ENCODE data around the gene LETM1.

LETM1 gene

DNA sequence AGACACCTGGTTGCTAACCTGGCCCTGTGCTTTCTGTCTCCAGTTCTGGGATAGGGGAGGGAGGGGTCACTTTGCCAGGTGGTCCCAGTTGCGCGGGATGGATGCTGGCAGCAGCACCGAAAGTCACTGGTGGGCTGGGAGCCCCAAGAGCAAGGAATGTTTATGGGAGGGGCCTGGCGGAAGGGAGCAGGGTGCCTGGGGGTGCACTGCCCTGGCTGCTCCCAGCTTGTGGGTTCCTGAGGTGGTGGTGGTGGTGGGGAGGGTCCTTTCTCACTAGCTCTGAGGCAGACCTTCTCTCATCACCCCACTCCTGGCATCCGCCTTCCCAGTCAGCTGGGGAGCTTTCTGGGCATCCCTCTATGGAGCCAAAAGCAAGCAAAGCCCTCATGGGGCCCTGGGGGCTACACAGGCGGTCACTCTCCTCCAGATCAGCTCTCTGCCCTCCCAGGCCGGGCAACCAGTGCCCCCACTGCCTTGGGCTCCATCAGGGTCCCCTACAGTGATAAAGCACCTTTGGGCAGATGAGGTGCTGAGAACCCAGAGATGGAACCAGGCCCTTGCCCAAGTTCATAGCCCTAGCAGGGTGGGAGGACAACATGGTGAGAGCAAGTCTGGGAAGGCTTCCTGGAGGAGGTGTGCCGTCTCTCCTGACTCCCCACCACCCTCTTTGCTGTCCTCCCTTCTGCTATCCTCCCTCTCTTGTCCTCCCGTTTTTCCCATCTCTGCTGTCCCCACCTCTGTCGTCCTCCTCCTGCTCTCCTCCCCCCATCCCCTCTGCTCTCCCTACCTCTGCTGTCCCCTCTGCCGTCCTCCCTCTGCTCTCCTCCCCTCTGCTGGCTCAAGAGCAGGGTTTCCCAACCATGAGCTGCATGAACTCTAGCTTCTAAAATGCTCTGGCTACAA lies 46.9 kb downstream of the LETM1 start:
- intact Hi-C loops (cut with micrococcal nuclease): no loop called here
- no peaks in the 10 kb centered on the region for H3K9me3 Mint-ChIP-seq
- no peaks in the 10 kb centered on the region for H3K27me3 Mint-ChIP-seq
- no peaks in the 10 kb centered on the region for H3K4me1 Mint-ChIP-seq (ENCODE audit: low read depth)
- H3K4me3 Mint-ChIP-seq: no peak overlapping the region
- H3K36me3 Mint-ChIP-seq (ENCODE audit: low read depth): peaks cover 26% of the 10 kb centered on the region
- no peak overlapping the region for H3K27ac Mint-ChIP-seq

- H3K4me3 Mint-ChIP-seq: no peak overlapping the region
- intact Hi-C loops (cut with micrococcal nuclease): no loop called here
- no peaks in the 10 kb centered on the region for H3K9me3 Mint-ChIP-seq
- H3K36me3 Mint-ChIP-seq (ENCODE audit: low read depth): peaks cover 19% of the 10 kb centered on the region
- no peak overlapping the region for H3K27ac Mint-ChIP-seq
- no peaks in the 10 kb centered on the region for H3K27me3 Mint-ChIP-seq
- no peaks in the 10 kb centered on the region for H3K4me1 Mint-ChIP-seq (ENCODE audit: low read depth)
These were observed 47.6 kb downstream of the LETM1 start for GRCh38 chr4:1808396-1808795.

- intact Hi-C loops (cut with micrococcal nuclease): no loop called here
- no peaks in the 10 kb centered on the region for H3K9me3 Mint-ChIP-seq
- peaks cover 8% of the 10 kb centered on the region for H3K36me3 Mint-ChIP-seq (ENCODE audit: low read depth)
- H3K27me3 Mint-ChIP-seq: no peaks in the 10 kb centered on the region
- H3K27ac Mint-ChIP-seq: no peak overlapping the region
- no peaks in the 10 kb centered on the region for H3K4me1 Mint-ChIP-seq (ENCODE audit: low read depth)
- H3K4me3 Mint-ChIP-seq: no peak overlapping the region
These were observed 48.6 kb downstream of the LETM1 start for GRCh38 chr4:1807332-1807777.

DNA sequence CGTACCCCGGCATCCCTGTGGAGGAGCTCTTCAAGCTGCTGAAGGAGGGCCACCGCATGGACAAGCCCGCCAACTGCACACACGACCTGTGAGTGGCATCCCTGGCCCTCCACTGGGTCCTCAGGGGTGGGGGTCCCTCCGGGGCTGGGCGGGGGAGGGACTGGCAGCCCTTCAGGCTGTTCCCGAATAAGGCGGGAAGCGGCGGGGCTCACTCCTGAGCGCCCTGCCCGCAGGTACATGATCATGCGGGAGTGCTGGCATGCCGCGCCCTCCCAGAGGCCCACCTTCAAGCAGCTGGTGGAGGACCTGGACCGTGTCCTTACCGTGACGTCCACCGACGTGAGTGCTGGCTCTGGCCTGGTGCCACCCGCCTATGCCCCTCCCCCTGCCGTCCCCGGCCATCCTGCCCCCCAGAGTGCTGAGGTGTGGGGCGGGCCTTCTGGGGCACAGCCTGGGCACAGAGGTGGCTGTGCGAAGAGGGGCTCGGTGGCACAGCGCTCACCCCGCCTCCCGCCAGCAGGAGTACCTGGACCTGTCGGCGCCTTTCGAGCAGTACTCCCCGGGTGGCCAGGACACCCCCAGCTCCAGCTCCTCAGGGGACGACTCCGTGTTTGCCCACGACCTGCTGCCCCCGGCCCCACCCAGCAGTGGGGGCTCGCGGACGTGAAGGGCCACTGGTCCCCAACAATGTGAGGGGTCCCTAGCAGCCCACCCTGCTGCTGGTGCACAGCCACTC lies 49.2 kb downstream of the LETM1 start:
- H3K9me3 Mint-ChIP-seq: no peaks in the 10 kb centered on the region
- no peaks in the 10 kb centered on the region for H3K27me3 Mint-ChIP-seq
- H3K4me1 Mint-ChIP-seq (ENCODE audit: low read depth): no peaks in the 10 kb centered on the region
- H3K4me3 Mint-ChIP-seq: no peak overlapping the region
- intact Hi-C loops (cut with micrococcal nuclease): no loop called here
- H3K36me3 Mint-ChIP-seq (ENCODE audit: low read depth): peaks cover 6% of the 10 kb centered on the region
- H3K27ac Mint-ChIP-seq: no peak overlapping the region

DNA sequence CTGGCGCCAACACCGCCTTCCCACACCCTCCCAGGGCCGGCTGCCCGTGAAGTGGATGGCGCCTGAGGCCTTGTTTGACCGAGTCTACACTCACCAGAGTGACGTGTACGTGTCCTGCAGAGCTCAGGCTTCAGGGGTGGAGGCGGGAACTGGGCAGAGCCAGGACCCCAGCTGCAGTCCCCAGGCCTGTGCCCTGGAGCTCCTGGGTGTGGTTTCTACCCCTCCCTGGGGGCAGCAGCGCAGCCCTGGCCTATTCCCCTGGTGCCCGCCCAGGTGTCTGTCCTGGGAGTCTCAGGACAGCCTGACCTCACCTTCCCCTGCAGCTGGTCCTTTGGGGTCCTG lies 49.8 kb downstream of the LETM1 start:
- Mint-ChIP-seq H3K4me1 (ENCODE audit: low read depth) (no peaks in the 10 kb centered on the region), H3K9me3 (no peaks in the 10 kb centered on the region), H3K4me3 (no peak overlapping the region), H3K27ac (no peak overlapping the region), H3K36me3 (ENCODE audit: low read depth) (peaks cover 6% of the 10 kb centered on the region), H3K27me3 (no peaks in the 10 kb centered on the region)
- intact Hi-C loops (cut with micrococcal nuclease): no loop called here

GRCh38 chr4:1805493-1806222 lies 50.3 kb downstream of the LETM1 start:
- Mint-ChIP-seq H3K4me3 (no peak overlapping the region), H3K36me3 (ENCODE audit: low read depth) (peaks cover 2% of the 10 kb centered on the region), H3K4me1 (ENCODE audit: low read depth) (no peaks in the 10 kb centered on the region), H3K27me3 (no peaks in the 10 kb centered on the region), H3K9me3 (no peaks in the 10 kb centered on the region), H3K27ac (no peak overlapping the region)
- intact Hi-C loops (cut with micrococcal nuclease): no loop called here

DNA sequence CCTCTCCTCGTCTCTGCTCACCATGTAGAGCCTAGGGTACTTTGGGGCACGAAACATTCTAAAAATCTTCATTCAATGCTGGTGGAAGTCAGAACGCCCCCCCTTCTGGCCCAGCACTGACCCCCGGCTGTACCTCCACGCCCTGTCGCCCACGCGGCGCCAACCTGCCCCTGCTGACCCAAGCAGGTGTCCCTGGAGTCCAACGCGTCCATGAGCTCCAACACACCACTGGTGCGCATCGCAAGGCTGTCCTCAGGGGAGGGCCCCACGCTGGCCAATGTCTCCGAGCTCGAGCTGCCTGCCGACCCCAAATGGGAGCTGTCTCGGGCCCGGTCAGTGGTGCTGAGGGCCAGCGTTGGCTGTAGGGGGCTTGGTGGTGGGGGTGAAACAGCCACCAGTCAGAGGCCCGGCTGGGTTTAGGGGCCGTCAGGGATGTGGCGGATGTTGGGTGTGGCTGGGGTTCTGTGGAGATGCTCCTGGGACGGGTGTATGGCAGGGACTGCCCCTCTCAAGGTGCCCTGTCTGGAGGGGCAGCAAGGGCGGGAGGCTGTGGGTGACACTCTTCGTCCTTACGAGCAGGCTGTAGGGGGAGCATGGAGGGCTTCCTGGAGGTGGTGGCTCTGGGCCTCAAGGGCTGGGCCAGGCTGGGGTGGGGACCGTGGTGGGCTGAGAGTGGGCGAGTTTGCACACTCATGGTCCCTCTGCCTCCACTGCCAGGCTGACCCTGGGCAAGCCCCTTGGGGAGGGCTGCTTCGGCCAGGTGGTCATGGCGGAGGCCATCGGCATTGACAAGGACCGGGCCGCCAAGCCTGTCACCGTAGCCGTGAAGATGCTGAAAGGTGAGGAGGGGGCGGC lies 51.1 kb downstream of the LETM1 start:
- H3K4me1 Mint-ChIP-seq (ENCODE audit: low read depth): no peaks in the 10 kb centered on the region

DNA sequence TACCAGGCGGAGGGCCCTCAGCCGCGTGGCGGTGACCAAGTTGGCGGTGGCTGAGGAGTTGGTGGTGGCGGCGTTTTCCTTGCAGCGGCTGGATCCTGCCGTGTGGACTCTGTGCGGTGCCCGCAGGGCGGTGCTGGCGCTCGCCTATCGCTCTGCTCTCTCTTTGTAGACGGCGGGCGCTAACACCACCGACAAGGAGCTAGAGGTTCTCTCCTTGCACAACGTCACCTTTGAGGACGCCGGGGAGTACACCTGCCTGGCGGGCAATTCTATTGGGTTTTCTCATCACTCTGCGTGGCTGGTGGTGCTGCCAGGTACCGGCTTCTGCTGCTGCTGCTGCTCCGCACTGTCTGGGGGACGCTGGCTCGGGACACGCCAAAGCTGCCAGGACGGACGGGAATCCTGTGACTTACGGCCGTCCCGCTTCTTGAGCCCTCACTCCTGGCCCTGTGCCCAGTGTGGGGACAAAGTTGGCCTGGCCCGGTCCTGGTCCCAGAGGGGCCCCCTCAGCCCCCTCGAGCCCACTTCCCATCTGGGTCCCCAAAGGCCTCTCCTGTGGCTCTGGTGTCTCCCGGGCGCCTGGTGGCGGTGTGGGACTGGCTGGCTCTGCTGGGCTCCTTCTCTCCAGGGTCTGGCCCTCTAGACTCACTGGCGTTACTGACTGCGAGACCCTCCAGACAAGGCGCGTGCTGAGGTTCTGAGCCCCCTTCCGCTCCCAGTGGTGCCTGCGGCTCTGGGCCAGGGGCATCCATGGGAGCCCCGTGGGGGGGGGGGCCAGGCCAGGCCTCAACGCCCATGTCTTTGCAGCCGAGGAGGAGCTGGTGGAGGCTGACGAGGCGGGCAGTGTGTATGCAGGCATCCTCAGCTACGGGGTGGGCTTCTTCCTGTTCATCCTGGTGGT lies 52.2 kb downstream of the LETM1 start:
- Mint-ChIP-seq H3K9me3 (no peaks in the 10 kb centered on the region), H3K4me1 (ENCODE audit: low read depth) (no peaks in the 10 kb centered on the region), H3K27ac (no peak overlapping the region), H3K27me3 (peaks cover 8% of the 10 kb centered on the region), H3K4me3 (no peak overlapping the region), H3K36me3 (ENCODE audit: low read depth) (no peaks in the 10 kb centered on the region)
- intact Hi-C loops (cut with micrococcal nuclease): no loop called here

More for the DNA sequence above, 51.1 kb downstream of the LETM1 start:
- no peak overlapping the region for H3K27ac Mint-ChIP-seq
- peaks cover 4% of the 10 kb centered on the region for H3K27me3 Mint-ChIP-seq
- H3K9me3 Mint-ChIP-seq: no peaks in the 10 kb centered on the region
- no peaks in the 10 kb centered on the region for H3K36me3 Mint-ChIP-seq (ENCODE audit: low read depth)
- no peak overlapping the region for H3K4me3 Mint-ChIP-seq
- intact Hi-C loops (cut with micrococcal nuclease): no loop called here

GRCh38 chr4:1802720-1803522 lies 53.0 kb downstream of the LETM1 start:
- H3K27me3 Mint-ChIP-seq: peaks cover 12% of the 10 kb centered on the region
- H3K9me3 Mint-ChIP-seq: no peaks in the 10 kb centered on the region
- H3K4me3 Mint-ChIP-seq: no peak overlapping the region
- H3K36me3 Mint-ChIP-seq (ENCODE audit: low read depth): no peaks in the 10 kb centered on the region
- intact Hi-C loops (cut with micrococcal nuclease): no loop called here
- no peak overlapping the region for H3K27ac Mint-ChIP-seq
- no peaks in the 10 kb centered on the region for H3K4me1 Mint-ChIP-seq (ENCODE audit: low read depth)

DNA sequence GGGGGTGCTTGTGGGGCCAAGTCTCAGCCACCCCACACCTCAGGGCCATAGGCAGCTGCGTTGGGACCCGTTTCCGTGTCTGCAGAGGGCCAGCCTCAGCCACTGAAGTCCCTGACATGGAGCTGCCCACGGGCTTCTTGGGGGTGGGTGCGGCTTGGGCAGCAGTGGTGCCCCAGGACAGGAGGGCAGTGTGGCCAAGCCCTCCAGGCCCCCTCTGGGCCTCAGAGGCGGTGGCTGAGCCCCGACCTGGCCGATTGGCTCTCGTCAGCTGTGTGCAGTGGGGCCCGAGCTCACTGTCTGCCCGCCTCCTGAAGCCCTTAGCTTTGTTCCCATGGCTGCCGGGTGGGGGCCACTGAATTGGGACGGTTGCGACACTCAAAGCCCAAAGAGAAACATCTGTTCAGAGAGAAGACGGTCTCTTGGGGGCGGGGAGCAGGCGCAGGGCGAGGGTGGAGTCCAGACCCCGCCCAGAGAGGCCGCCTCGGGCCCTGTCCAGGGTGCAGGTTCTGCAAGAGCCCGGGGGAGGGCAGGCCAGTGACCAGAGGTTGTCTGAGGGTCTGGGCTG lies 53.7 kb downstream of the LETM1 start:
- no peaks in the 10 kb centered on the region for H3K36me3 Mint-ChIP-seq (ENCODE audit: low read depth)
- peaks cover 19% of the 10 kb centered on the region for H3K27me3 Mint-ChIP-seq
- H3K9me3 Mint-ChIP-seq: no peaks in the 10 kb centered on the region
- H3K4me1 Mint-ChIP-seq (ENCODE audit: low read depth): no peaks in the 10 kb centered on the region
- intact Hi-C loops (cut with micrococcal nuclease): no loop called here
- no peak overlapping the region for H3K27ac Mint-ChIP-seq
- H3K4me3 Mint-ChIP-seq: no peak overlapping the region

- Mint-ChIP-seq H3K27ac (no peak overlapping the region), H3K9me3 (no peaks in the 10 kb centered on the region), H3K4me1 (ENCODE audit: low read depth) (no peaks in the 10 kb centered on the region), H3K36me3 (ENCODE audit: low read depth) (no peaks in the 10 kb centered on the region), H3K27me3 (peaks cover 27% of the 10 kb centered on the region), H3K4me3 (no peak overlapping the region)
- intact Hi-C loops (cut with micrococcal nuclease): no loop called here
These were observed 54.5 kb downstream of the LETM1 start for GRCh38 chr4:1801286-1801958.

Measured in dendritic cell treated with granulocyte-macrophage colony-stimulating factor and Interleukin-4, amounts not matched to agents 40 ng/mL and 50 ng/mL, for 4 days (primary cell).